ENCODE data around the gene C2. TPM values are rescaled to one million over a fixed set of nuclear protein-coding genes. Genes with fewer than 3 reads are reported as not detected.

C2 gene
- 0.15 and 0.43 TPM in 2 replicates for polyA plus RNA-seq (2012; rRNA removed)
- 0.14 and 0.25 TPM in 2 replicates for polyA plus RNA-seq (2012; cell fraction: cytosol; rRNA removed)
- 0.39 and 0.42 TPM in 2 replicates for polyA plus RNA-seq (2012; cell fraction: nucleus; rRNA removed)

DNA sequence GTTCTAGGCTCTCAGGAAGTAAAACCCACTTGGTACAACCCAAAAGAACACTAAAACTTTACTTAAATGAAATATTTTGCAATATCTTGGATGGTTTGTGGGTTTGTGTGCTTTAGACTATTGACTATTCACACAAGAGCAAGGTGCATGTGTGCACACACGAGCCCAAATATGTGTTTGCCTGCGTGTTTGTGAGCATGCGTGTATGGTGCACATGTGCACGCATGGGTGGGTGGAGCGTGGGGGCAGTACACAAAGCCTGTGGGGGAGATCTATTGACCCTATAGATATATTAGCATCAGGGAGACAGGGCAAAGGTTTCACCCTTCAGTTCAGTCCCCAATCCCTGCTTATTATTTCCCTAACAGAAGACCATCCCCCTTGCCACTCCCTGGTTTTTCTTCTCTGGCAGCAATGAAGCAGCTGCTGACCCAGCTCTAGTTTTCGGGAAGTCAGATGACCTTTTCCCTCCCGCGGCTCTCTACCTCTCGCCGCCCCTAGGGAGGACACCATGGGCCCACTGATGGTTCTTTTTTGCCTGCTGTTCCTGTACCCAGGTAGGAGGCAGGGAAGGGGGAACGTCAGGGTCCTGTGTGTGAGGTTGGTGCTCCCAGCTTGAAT, at the start of gene C2:
Gene C2, plus strand, starts transcription at position 476 of the 621 bp plus-strand sequence. Its CDS starts 36 bp downstream, at position 512.
- no peak within 1 kb of the TSS for H3K4me2 ChIP-seq
- no peak within 1 kb of the TSS for H3K4me3 ChIP-seq (ENCODE audit: low read depth in 2 of 2, low read length in 1 of 2)

More for the DNA sequence above, at the start of gene C2:
- Histone ChIP-seq H3K27ac (ENCODE audit: low read depth in 2 of 2, low read length in 1 of 2) (no peak within 1 kb of the TSS), H3K4me1 (ENCODE audit: control insufficient read depth in 1 of 2, insufficient read depth in 2 of 2, low read depth in 1 of 2, low read length in 1 of 2) (no peaks in the 10 kb centered on the region), H3K9me3 (no peaks in the 10 kb centered on the region), H3K36me3 (replicated peaks in 1 of 2; ENCODE audit: control insufficient read depth in 1 of 2, insufficient read depth in 2 of 2, low read length in 1 of 2) (no peaks in the 10 kb centered on the region), H3K79me2 (ENCODE audit: insufficient read depth) (no peaks in the 10 kb centered on the region), H3F3A (replicated peaks; ENCODE audit: insufficient read depth) (no peaks in the 10 kb centered on the region), H4K20me1 (ENCODE audit: insufficient read depth) (no peaks in the 10 kb centered on the region), H3K27me3 (ENCODE audit: insufficient read depth) (no peaks in the 10 kb centered on the region), H3K9ac (no peak within 1 kb of the TSS), H2AFZ (ENCODE audit: low read depth) (no peak within 1 kb of the TSS), H3K9me2 (no peaks in the 10 kb centered on the region)
- ChIA-PET POLR2A (no interaction called here), CTCF (no interaction called here)
- DNase-seq, result no peak
- TF ChIP-seq RXRA (IDR thresholded peaks at IDR 0.05; ENCODE audit: borderline replicate concordance, low read depth), result no peak
- no peak for TF ChIP-seq RAD21 (IDR thresholded peaks at IDR 0.05; ENCODE audit: low read length)
- TF ChIP-seq MEF2A (IDR thresholded peaks at IDR 0.05; ENCODE audit: borderline replicate concordance, low read depth), result no peak
- no peak for TF ChIP-seq TEAD4 (IDR thresholded peaks at IDR 0.05; ENCODE audit: borderline replicate concordance, insufficient read depth)
- TF ChIP-seq, protein P1, sequence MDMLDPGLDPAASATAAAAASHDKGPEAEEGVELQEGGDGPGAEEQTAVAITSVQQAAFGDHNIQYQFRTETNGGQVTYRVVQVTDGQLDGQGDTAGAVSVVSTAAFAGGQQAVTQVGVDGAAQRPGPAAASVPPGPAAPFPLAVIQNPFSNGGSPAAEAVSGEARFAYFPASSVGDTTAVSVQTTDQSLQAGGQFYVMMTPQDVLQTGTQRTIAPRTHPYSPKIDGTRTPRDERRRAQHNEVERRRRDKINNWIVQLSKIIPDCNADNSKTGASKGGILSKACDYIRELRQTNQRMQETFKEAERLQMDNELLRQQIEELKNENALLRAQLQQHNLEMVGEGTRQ (IDR thresholded peaks at IDR 0.05; ENCODE audit: borderline replicate concordance, low read depth, low read length), result no peak
- no peak for TF ChIP-seq EZH2phosphoT487 (IDR thresholded peaks at IDR 0.05; ENCODE audit: borderline replicate concordance, low read depth)
- no peak for TF ChIP-seq NRF1 (IDR thresholded peaks at IDR 0.05; ENCODE audit: low read depth, low read length)
- TF ChIP-seq, protein P2, sequence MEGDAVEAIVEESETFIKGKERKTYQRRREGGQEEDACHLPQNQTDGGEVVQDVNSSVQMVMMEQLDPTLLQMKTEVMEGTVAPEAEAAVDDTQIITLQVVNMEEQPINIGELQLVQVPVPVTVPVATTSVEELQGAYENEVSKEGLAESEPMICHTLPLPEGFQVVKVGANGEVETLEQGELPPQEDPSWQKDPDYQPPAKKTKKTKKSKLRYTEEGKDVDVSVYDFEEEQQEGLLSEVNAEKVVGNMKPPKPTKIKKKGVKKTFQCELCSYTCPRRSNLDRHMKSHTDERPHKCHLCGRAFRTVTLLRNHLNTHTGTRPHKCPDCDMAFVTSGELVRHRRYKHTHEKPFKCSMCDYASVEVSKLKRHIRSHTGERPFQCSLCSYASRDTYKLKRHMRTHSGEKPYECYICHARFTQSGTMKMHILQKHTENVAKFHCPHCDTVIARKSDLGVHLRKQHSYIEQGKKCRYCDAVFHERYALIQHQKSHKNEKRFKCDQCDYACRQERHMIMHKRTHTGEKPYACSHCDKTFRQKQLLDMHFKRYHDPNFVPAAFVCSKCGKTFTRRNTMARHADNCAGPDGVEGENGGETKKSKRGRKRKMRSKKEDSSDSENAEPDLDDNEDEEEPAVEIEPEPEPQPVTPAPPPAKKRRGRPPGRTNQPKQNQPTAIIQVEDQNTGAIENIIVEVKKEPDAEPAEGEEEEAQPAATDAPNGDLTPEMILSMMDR (IDR thresholded peaks at IDR 0.05), result no peak
- TF ChIP-seq FOSL2 (IDR thresholded peaks at IDR 0.05; ENCODE audit: borderline replicate concordance, low read depth), result no peak
- no peak for TF ChIP-seq EP300 (IDR thresholded peaks at IDR 0.05; ENCODE audit: borderline replicate concordance in 1 of 2, low read depth in 1 of 2, low read length in 1 of 2)
- no peak for TF ChIP-seq POLR2AphosphoS5 (IDR thresholded peaks at IDR 0.05; ENCODE audit: low read depth, low read length)
- TF ChIP-seq, protein P3, sequence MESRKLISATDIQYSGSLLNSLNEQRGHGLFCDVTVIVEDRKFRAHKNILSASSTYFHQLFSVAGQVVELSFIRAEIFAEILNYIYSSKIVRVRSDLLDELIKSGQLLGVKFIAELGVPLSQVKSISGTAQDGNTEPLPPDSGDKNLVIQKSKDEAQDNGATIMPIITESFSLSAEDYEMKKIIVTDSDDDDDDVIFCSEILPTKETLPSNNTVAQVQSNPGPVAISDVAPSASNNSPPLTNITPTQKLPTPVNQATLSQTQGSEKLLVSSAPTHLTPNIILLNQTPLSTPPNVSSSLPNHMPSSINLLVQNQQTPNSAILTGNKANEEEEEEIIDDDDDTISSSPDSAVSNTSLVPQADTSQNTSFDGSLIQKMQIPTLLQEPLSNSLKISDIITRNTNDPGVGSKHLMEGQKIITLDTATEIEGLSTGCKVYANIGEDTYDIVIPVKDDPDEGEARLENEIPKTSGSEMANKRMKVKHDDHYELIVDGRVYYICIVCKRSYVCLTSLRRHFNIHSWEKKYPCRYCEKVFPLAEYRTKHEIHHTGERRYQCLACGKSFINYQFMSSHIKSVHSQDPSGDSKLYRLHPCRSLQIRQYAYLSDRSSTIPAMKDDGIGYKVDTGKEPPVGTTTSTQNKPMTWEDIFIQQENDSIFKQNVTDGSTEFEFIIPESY (IDR thresholded peaks at IDR 0.05; ENCODE audit: borderline replicate concordance, low read depth), result no peak
- no peak for TF ChIP-seq NFIC (IDR thresholded peaks at IDR 0.05; ENCODE audit: borderline replicate concordance)
- TF ChIP-seq RFX5 (IDR thresholded peaks at IDR 0.05; ENCODE audit: low read length), result no peak
- TF ChIP-seq YY1 (IDR thresholded peaks at IDR 0.05; ENCODE audit: low read depth), result no peak
- no peak for TF ChIP-seq GABPA (IDR thresholded peaks at IDR 0.05; ENCODE audit: low read depth)
- TF ChIP-seq, protein P4, sequence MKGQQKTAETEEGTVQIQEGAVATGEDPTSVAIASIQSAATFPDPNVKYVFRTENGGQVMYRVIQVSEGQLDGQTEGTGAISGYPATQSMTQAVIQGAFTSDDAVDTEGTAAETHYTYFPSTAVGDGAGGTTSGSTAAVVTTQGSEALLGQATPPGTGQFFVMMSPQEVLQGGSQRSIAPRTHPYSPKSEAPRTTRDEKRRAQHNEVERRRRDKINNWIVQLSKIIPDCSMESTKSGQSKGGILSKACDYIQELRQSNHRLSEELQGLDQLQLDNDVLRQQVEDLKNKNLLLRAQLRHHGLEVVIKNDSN (IDR thresholded peaks at IDR 0.05; ENCODE audit: borderline replicate concordance, low read depth), result no peak
- TF ChIP-seq JUND (IDR thresholded peaks at IDR 0.05), result no peak
- TF ChIP-seq, protein P5, sequence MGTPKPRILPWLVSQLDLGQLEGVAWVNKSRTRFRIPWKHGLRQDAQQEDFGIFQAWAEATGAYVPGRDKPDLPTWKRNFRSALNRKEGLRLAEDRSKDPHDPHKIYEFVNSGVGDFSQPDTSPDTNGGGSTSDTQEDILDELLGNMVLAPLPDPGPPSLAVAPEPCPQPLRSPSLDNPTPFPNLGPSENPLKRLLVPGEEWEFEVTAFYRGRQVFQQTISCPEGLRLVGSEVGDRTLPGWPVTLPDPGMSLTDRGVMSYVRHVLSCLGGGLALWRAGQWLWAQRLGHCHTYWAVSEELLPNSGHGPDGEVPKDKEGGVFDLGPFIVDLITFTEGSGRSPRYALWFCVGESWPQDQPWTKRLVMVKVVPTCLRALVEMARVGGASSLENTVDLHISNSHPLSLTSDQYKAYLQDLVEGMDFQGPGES (IDR thresholded peaks at IDR 0.05; ENCODE audit: low read depth, low read length), result no peak
- WGBS (ENCODE audit: low lambda C conversion rate), result 62% methylated on average over 11 of the region's 11 CpGs

All from SK-N-SH (cell line).